Neural cell (in vitro differentiated cells): ENCODE results near the gene NACA. TPM values are rescaled to one million over a fixed set of nuclear protein-coding genes. Genes with fewer than 3 reads are reported as not detected.
"Not testable (repeated sequence)": the region's sequence is repeated elsewhere in the genome, so short reads cannot be mapped to it uniquely, and the experiment has no call there.

Experiments
- H2AFZ ChIP-seq: fragments of 200-600, 300-800 bp; sonication (generic), shearing (Covaris generic); 2 replicates; pipeline ENCODE4 v1.6.0; 2014; ENCODE audit warnings: low read depth, mild to moderate bottlenecking, antibody characterized with exemption, low read length, moderate library complexity
- H3F3A ChIP-seq: fragments of 200-600 bp; shearing (Covaris generic); 2 replicates; pipeline ENCODE4 v1.6.1; 2016; ENCODE audit warnings: mild to moderate bottlenecking, moderate library complexity, mixed read lengths, antibody characterized with exemption, low read length; ENCODE audit not compliant: insufficient read depth, poor library complexity, severe bottlenecking
- H3K27ac ChIP-seq: fragments of 200-600, 300-800 bp; sonication (generic), shearing (Covaris generic); 2 replicates; pipeline ENCODE4 v1.5.1; 2014; ENCODE audit warnings: mild to moderate bottlenecking, low read length, moderate library complexity
- H3K27me3 ChIP-seq: fragments of 300-800, 200-600 bp; sonication (generic), shearing (Covaris generic); 2 replicates; pipeline ENCODE4 v1.6.0; 2014; ENCODE audit warnings: mild to moderate bottlenecking, low read depth, low read length, moderate library complexity; ENCODE audit not compliant: insufficient read depth
- H3K36me3 ChIP-seq: fragments of 300-800, 200-600 bp; sonication (generic), shearing (Covaris generic); 2 replicates; pipeline ENCODE4 v1.5.1; 2014; ENCODE audit warnings: mild to moderate bottlenecking, antibody characterized with exemption, low read length, moderate library complexity; ENCODE audit not compliant: insufficient read depth
- H3K4me2 ChIP-seq: fragments of 300-800, 200-600 bp; sonication (generic), shearing (Covaris generic); 2 replicates; pipeline ENCODE4 v1.6.0; 2014; ENCODE audit warnings: mild to moderate bottlenecking, low read length
- H3K4me3 ChIP-seq: fragments of 300-800, 200-600 bp; sonication (generic), shearing (Covaris generic); 2 replicates; pipeline ENCODE4 v1.5.1; 2014; ENCODE audit warnings: mild to moderate bottlenecking, low read length, moderate library complexity
- H3K79me2 ChIP-seq: fragments of 200-600 bp; shearing (Covaris generic); replicated peaks from 2 replicates; pipeline ENCODE4 v1.6.0; 2014; ENCODE audit warnings: mild to moderate bottlenecking, low read length, moderate library complexity; ENCODE audit not compliant: insufficient read depth
- H3K9ac ChIP-seq: fragments of 300-800, 200-600 bp; sonication (generic), shearing (Covaris generic); 2 replicates; pipeline ENCODE4 v1.6.1; 2016; ENCODE audit warnings: mild to moderate bottlenecking, low read length, mixed read lengths
- H3K9me2 ChIP-seq: fragments of 200-600 bp; shearing (Covaris generic); 2 replicates; pipeline ENCODE4 v1.6.1; 2016; ENCODE audit warnings: mild to moderate bottlenecking, low read length, mixed read lengths; ENCODE audit not compliant: insufficient read depth
- H3K9me3 ChIP-seq: fragments of 200-600, 300-800 bp; sonication (generic), shearing (Covaris generic); 2 replicates; pipeline ENCODE4 v1.6.1; 2016; ENCODE audit warnings: mild to moderate bottlenecking, mixed run types, low read length, moderate library complexity, mixed read lengths
- H4K20me1 ChIP-seq: fragments of 200-600 bp; shearing (Covaris generic); 2 replicates; pipeline ENCODE4 v1.6.1; 2016; ENCODE audit warnings: mild to moderate bottlenecking, mixed run types; ENCODE audit not compliant: insufficient read depth
- CTCF ChIP-seq: fragments of 450-650 bp; IDR thresholded peaks from 2 replicates; pipeline ENCODE4 v1.5.1; 2014; ENCODE audit warnings: antibody characterized with exemption, mild to moderate bottlenecking, moderate library complexity; ENCODE audit not compliant: poor library complexity, severe bottlenecking
- EP300 ChIP-seq: fragments of 450-650 bp; conservative IDR thresholded peaks from 2 replicates; pipeline ENCODE4 v1.6.1; 2014; ENCODE audit warnings: antibody characterized with exemption, mild to moderate bottlenecking, moderate library complexity; ENCODE audit not compliant: poor library complexity, severe bottlenecking
- EZH2 ChIP-seq: fragments of 200-600, 300-800 bp; shearing (Covaris generic), sonication (generic); IDR thresholded peaks from 2 replicates; pipeline ENCODE4 v1.6.1; 2014; ENCODE audit warnings: antibody characterized with exemption, low read length, borderline replicate concordance, mild to moderate bottlenecking; ENCODE audit not compliant: insufficient read depth, poor library complexity, severe bottlenecking
- MXI1 ChIP-seq: fragments of 450-650 bp; conservative IDR thresholded peaks from 2 replicates; pipeline ENCODE4 v1.6.1; 2014; ENCODE audit warnings: antibody characterized with exemption, mild to moderate bottlenecking; ENCODE audit not compliant: poor library complexity, severe bottlenecking
- POLR2AphosphoS5 ChIP-seq: IDR thresholded peaks from 2 replicates; pipeline ENCODE4 v1.6.1; 2012
- RAD21 ChIP-seq: fragments of 450-650 bp; conservative IDR thresholded peaks from 2 replicates; pipeline ENCODE4 v1.6.1; 2014; ENCODE audit warnings: antibody characterized with exemption, mild to moderate bottlenecking, moderate library complexity
- REST ChIP-seq: IDR thresholded peaks from 2 replicates; pipeline ENCODE4 v1.6.1; 2012; ENCODE audit warnings: borderline replicate concordance
- SMC3 ChIP-seq: fragments of 450-650 bp; conservative IDR thresholded peaks from 2 replicates; pipeline ENCODE4 v1.6.1; 2014; ENCODE audit warnings: antibody characterized with exemption, mild to moderate bottlenecking, moderate library complexity; ENCODE audit not compliant: poor library complexity
- TAF1 ChIP-seq: IDR thresholded peaks from 2 replicates; pipeline ENCODE4 v1.6.1; 2012; ENCODE audit warnings: low read depth
- polyA plus RNA-seq: library from polyadenylated mRNA; depleted of rRNA; stranded (reverse); fragments of >200 nt; gene quantifications from 2 replicates; pipeline ENCODE4 v1.2.3, GENCODE V29; 2014

Gene NACA
- polyA plus RNA-seq, 1 donor from 2014 or later: 1,797 TPM

GRCh38 chr12:56713345-56713744 lies 11.8 kb downstream of the NACA start:
- no peaks in the 10 kb centered on the region for H3K79me2 ChIP-seq
- peaks cover 15% of the 10 kb centered on the region for H3K36me3 ChIP-seq
- H3K4me3 ChIP-seq: no peak overlapping the region
- no peaks in the 10 kb centered on the region for H3F3A ChIP-seq
- no peaks in the 10 kb centered on the region for H3K27me3 ChIP-seq
- no peaks in the 10 kb centered on the region for H4K20me1 ChIP-seq
- H3K27ac ChIP-seq: no peak overlapping the region
- no peaks in the 10 kb centered on the region for H3K9me3 ChIP-seq
- TF ChIP-seq EZH2 (no peak), REST (no peak), CTCF (no peak), RAD21 (no peak), MXI1 (no peak), SMC3 (no peak), POLR2AphosphoS5 (no peak), TAF1 (no peak), EP300 (no peak)
- H2AFZ ChIP-seq: no peak overlapping the region
- no peaks in the 10 kb centered on the region for H3K9me2 ChIP-seq
- H3K9ac ChIP-seq: no peak overlapping the region
- H3K4me2 ChIP-seq: no peak overlapping the region

GRCh38 chr12:56709759-56710376 lies 15.2 kb downstream of the NACA start:
- H3K9me2 ChIP-seq: no peaks in the 10 kb centered on the region
- no peak overlapping the region for H3K4me3 ChIP-seq
- no peaks in the 10 kb centered on the region for H3F3A ChIP-seq
- no peaks in the 10 kb centered on the region for H3K79me2 ChIP-seq
- H4K20me1 ChIP-seq: no peaks in the 10 kb centered on the region
- no peak overlapping the region for H3K27ac ChIP-seq
- no peaks in the 10 kb centered on the region for H3K9me3 ChIP-seq
- H3K4me2 ChIP-seq: no peak overlapping the region
- no peak overlapping the region for H3K9ac ChIP-seq
- no peaks in the 10 kb centered on the region for H3K27me3 ChIP-seq
- TF ChIP-seq CTCF (no peak), TAF1 (no peak), RAD21 (no peak), REST (no peak), EP300 (no peak), EZH2 (no peak), MXI1 (no peak)
- H2AFZ ChIP-seq: no peak overlapping the region
- peaks cover 15% of the 10 kb centered on the region for H3K36me3 ChIP-seq

- not testable (repeated sequence) for H3K79me2 ChIP-seq, H4K20me1 ChIP-seq, H3K4me3 ChIP-seq, H3K9ac ChIP-seq, H3K4me2 ChIP-seq, H3K27me3 ChIP-seq, H3K9me3 ChIP-seq, H3K27ac ChIP-seq, H2AFZ ChIP-seq, H3F3A ChIP-seq, H3K9me2 ChIP-seq, H3K36me3 ChIP-seq
Observed at GRCh38 chr12:56704522-56704921, 20.6 kb downstream of the NACA start.
